Activated naive CD8-positive, alpha-beta T cell treated with anti-CD3 and anti-CD28 coated beads, Interleukin-2, amount 50 U/mL, for 24 hours (primary cell): ENCODE results near the gene RHCE.
"Not testable (repeated sequence)": the region's sequence is repeated elsewhere in the genome, so short reads cannot be mapped to it uniquely, and the experiment has no call there.

Experiments used
- ATAC-seq: fragments of 150-1000 bp; cut with Tn5 transposase; one replicate; pipeline ENCODE4 v1.10.0; 2021
- DNase-seq: peaks from one replicate; pipeline ENCODE4 v3.0.0; 2021
- H3K27ac Mint-ChIP-seq: one replicate; pipeline ENCODE4 v1.8.0; 2021; ENCODE audit warnings: mild to moderate bottlenecking, mixed read lengths
- H3K27me3 Mint-ChIP-seq: one replicate; pipeline ENCODE4 v1.8.0; 2021; ENCODE audit warnings: mixed read lengths
- H3K36me3 Mint-ChIP-seq: one replicate; pipeline ENCODE4 v1.8.0; 2021; ENCODE audit warnings: low read depth, mixed read lengths
- H3K4me1 Mint-ChIP-seq: one replicate; pipeline ENCODE4 v1.8.0; 2021; ENCODE audit warnings: mixed read lengths
- H3K4me3 Mint-ChIP-seq: one replicate; pipeline ENCODE4 v1.8.0; 2021; ENCODE audit warnings: mild to moderate bottlenecking, moderate library complexity, mixed read lengths
- H3K9me3 Mint-ChIP-seq: one replicate; pipeline ENCODE4 v1.8.0; 2021; ENCODE audit warnings: mixed read lengths

Gene RHCE

DNA sequence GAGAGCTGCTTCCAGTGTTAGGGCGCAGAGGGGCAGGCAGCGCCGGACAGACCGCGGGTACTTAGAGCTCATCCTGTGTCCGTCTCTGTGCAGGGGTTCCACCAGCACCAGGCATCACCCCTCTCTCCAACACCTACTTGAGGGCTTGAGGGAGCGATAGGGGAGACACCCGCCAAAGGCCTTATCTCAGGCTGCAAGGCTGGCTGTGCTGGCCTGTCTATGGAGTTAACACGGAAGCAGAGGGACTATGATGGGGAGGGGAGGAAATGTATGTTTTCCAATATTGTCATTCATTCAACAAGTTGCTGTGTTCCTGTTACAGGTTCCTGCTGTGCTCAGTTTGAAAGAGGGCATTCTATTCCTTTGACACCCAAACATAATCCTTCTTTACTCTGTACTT, at the start of gene RHCE:
TSS of gene RHCE (minus strand) at position 111 of the 400 bp plus-strand sequence. CDS start at position 72, 39 bp downstream.
- not testable (repeated sequence) for ATAC-seq, H3K27ac Mint-ChIP-seq, H3K36me3 Mint-ChIP-seq, H3K4me3 Mint-ChIP-seq, H3K27me3 Mint-ChIP-seq, DNase-seq, H3K9me3 Mint-ChIP-seq, H3K4me1 Mint-ChIP-seq

- H3K36me3 Mint-ChIP-seq: peaks cover 11% of the 10 kb centered on the region
- no peak overlapping the region for H3K4me3 Mint-ChIP-seq
- ATAC-seq (peak; percentile 72), DNase-seq (no peak)
- peaks cover 57% of the 10 kb centered on the region for H3K4me1 Mint-ChIP-seq
- no peaks in the 10 kb centered on the region for H3K9me3 Mint-ChIP-seq
- H3K27me3 Mint-ChIP-seq: no peaks in the 10 kb centered on the region
- H3K27ac Mint-ChIP-seq: no peak overlapping the region
Measured at GRCh38 chr1:25469177-25469576, 48.6 kb upstream of the RHCE start.

DNA sequence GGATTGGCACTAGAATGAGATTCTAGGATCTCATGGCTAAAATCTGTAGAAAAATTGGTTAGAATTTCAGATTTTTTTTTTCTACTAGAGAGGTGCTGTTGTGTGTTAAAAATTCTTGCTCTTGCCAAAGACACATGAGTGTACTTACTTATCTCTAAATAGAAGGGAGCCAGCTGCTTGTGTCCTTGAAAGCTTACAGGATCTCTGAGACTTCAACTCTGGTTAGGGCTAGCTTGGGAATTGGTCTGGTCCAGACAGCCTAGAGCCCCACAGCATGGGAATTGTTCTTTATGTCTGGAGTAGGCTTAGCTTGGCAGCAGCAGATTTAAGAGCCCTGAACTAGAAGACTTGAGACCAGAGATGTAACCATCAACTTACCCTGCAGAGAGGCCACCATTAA, 47.4 kb upstream of the RHCE start:
- H3K4me3 Mint-ChIP-seq: no peak overlapping the region

DNA sequence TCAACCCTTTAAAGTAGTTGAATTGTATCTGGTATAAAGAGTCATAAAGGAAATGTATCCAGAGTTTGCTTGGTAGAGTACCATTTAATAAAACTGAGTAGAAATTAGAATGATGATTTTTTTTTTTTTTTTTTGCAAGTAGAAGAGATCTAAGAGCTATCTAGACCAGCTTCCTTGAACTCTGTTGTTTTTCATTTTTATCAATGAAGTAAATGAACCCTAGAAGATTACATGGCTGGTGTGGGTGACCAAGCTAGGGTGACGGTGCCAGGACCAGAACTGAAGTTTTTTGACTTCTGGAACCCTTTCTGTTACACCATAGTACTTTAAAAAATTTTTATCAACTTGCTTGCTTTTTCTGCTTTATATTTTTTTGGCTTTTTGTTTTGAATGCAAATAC, 47.0 kb upstream of the RHCE start:
- H3K27ac Mint-ChIP-seq: peak overlapping the region; percentile 55
- DNase-seq (no peak), ATAC-seq (no peak)
- H3K4me1 Mint-ChIP-seq: peaks cover 42% of the 10 kb centered on the region
- peak overlapping the region; percentile 4 for H3K4me3 Mint-ChIP-seq
- H3K27me3 Mint-ChIP-seq: no peaks in the 10 kb centered on the region
- peaks cover 14% of the 10 kb centered on the region for H3K36me3 Mint-ChIP-seq
- H3K9me3 Mint-ChIP-seq: no peaks in the 10 kb centered on the region

More for the DNA sequence above, 47.4 kb upstream of the RHCE start:
- DNase-seq (no peak), ATAC-seq (no peak)
- Mint-ChIP-seq H3K27ac (peak overlapping the region; percentile 55), H3K4me1 (peaks cover 46% of the 10 kb centered on the region), H3K9me3 (no peaks in the 10 kb centered on the region), H3K36me3 (peaks cover 14% of the 10 kb centered on the region), H3K27me3 (no peaks in the 10 kb centered on the region)

GRCh38 chr1:25467193-25467592, 46.6 kb upstream of the RHCE start:
- Mint-ChIP-seq H3K27ac (no peak overlapping the region), H3K4me3 (peak overlapping the region; percentile 4), H3K27me3 (no peaks in the 10 kb centered on the region), H3K9me3 (no peaks in the 10 kb centered on the region), H3K36me3 (peaks cover 14% of the 10 kb centered on the region), H3K4me1 (peaks cover 37% of the 10 kb centered on the region)
- ATAC-seq (no peak), DNase-seq (no peak)

DNA sequence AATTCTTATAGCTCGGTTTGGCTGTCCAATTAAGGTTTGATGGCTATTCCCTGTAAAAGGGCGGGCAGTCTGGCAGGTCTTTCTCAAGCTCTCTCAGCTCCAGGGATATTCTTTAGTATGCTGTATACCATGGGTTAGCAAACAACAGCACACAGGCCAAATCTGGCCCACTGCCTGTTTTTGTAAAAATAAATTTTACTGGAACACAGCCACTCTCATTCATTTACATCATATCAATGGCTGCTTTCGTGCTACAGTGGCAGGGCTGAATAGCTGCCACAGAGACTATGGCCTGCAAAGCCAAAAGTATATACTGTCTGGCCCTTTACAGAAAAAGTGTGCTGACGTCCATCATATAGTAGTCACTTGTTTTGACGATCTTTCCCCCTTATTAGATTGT, 42.1 kb upstream of the RHCE start:
- Mint-ChIP-seq H3K4me3 (no peak overlapping the region), H3K4me1 (peaks cover 12% of the 10 kb centered on the region), H3K27me3 (no peaks in the 10 kb centered on the region), H3K36me3 (peaks cover 35% of the 10 kb centered on the region), H3K27ac (no peak overlapping the region), H3K9me3 (no peaks in the 10 kb centered on the region)
- no peak for DNase-seq
- ATAC-seq: no peak

DNA sequence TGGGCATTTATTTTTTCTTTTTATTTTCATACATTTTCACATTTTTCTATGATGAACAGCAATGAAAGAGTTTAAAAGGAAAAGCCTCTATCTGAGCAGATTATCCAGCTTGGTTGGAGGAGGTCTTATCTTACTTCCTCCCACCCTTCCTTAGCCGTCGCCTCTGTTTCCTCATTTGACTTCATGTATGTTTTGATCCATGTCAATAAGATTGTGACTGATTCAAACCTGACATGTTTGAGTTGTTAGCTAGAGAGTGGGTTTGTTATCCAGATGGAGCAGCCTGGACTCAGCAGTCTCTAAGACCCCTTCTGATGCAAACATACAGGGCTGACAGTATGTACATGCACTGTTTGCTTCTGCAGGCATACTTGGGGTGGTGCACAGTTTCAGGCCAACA, 41.2 kb upstream of the RHCE start:
- Mint-ChIP-seq H3K27ac (no peak overlapping the region), H3K36me3 (peaks cover 36% of the 10 kb centered on the region), H3K9me3 (no peaks in the 10 kb centered on the region), H3K4me3 (no peak overlapping the region), H3K4me1 (peaks cover 3% of the 10 kb centered on the region), H3K27me3 (no peaks in the 10 kb centered on the region)
- ATAC-seq (no peak), DNase-seq (no peak)

GRCh38 chr1:25460816-25461215, 40.2 kb upstream of the RHCE start:
- H3K4me1 Mint-ChIP-seq, DNase-seq, H3K27me3 Mint-ChIP-seq, H3K27ac Mint-ChIP-seq, H3K4me3 Mint-ChIP-seq, ATAC-seq, H3K9me3 Mint-ChIP-seq: not testable (repeated sequence)
- H3K36me3 Mint-ChIP-seq: peaks cover 42% of the 10 kb centered on the region

GRCh38 chr1:25460020-25460419, 39.4 kb upstream of the RHCE start:
- Mint-ChIP-seq H3K27ac (no peak overlapping the region), H3K36me3 (peaks cover 41% of the 10 kb centered on the region), H3K4me1 (peaks cover 4% of the 10 kb centered on the region), H3K27me3 (no peaks in the 10 kb centered on the region), H3K4me3 (no peak overlapping the region), H3K9me3 (no peaks in the 10 kb centered on the region)
- no peak for ATAC-seq
- no peak for DNase-seq

DNA sequence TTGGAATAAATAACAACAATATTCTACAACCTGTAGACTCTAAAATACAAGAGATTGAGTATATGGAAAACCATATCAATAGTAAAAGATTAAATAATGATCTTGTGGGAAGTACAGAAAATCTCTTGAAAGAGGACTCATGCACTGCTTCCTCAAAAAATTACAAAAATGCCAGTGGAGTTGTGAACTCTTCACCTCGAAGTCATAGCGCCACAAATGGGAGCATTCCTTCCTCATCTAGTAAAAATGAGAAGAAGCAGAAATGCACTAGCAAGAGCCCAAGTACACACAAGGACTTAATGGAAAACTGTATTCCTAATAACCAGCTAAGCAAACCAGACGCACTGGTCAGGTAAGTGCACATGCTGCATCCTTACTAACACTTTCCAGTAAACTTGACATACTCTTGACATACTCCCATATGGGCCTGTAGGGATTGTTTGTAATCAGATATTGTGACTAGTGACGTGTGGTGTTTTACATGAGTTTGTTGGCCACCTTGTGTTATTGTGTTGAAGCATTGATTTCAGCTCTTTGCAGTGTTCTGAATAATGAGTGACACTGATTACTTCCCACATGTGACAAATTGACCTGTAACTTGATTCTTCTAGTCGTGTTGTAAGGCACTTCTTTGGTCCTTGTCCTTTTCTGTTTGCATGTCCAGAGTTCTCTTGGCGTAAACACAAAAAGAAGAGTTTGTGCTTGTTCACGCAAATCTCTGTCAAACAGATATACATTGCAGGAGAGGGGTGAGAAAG, 38.1 kb upstream of the RHCE start:
- H3K4me3 Mint-ChIP-seq: no peak overlapping the region
- H3K27ac Mint-ChIP-seq: no peak overlapping the region
- ATAC-seq (no peak), DNase-seq (no peak)
- H3K27me3 Mint-ChIP-seq: no peaks in the 10 kb centered on the region
- H3K36me3 Mint-ChIP-seq: peaks cover 44% of the 10 kb centered on the region
- no peaks in the 10 kb centered on the region for H3K9me3 Mint-ChIP-seq
- H3K4me1 Mint-ChIP-seq: peaks cover 4% of the 10 kb centered on the region

- no peak for DNase-seq
- H3K9me3 Mint-ChIP-seq: no peaks in the 10 kb centered on the region
- H3K27me3 Mint-ChIP-seq: no peaks in the 10 kb centered on the region
- peaks cover 44% of the 10 kb centered on the region for H3K36me3 Mint-ChIP-seq
- H3K27ac Mint-ChIP-seq: no peak overlapping the region
- H3K4me1 Mint-ChIP-seq: peaks cover 9% of the 10 kb centered on the region
- no peak overlapping the region for H3K4me3 Mint-ChIP-seq
- no peak for ATAC-seq
Measured at GRCh38 chr1:25456502-25456901, 35.9 kb upstream of the RHCE start.

DNA sequence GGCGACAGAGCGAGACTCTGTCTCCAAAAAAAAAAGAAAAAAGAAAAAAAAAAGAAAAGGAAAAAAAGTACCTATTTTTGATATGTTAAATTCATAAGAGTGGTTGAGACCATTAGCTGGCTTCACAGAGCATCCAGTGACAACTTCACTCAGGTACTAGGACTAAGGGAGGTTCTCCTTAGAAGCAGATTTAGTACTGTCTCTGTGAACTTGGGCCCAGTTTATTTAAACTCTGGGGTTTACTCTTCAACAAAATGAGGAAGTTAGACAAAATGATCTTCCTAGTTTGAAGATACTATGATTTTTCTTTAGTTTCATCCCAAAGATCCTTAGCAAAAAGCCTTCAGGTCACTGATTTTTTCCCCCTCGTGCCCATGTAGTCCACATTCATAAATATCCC, 31.3 kb upstream of the RHCE start:
- Mint-ChIP-seq H3K27ac (no peak overlapping the region), H3K36me3 (peaks cover 28% of the 10 kb centered on the region), H3K27me3 (no peaks in the 10 kb centered on the region), H3K4me3 (no peak overlapping the region), H3K4me1 (peaks cover 18% of the 10 kb centered on the region), H3K9me3 (no peaks in the 10 kb centered on the region)
- DNase-seq (no peak), ATAC-seq (no peak)

DNA sequence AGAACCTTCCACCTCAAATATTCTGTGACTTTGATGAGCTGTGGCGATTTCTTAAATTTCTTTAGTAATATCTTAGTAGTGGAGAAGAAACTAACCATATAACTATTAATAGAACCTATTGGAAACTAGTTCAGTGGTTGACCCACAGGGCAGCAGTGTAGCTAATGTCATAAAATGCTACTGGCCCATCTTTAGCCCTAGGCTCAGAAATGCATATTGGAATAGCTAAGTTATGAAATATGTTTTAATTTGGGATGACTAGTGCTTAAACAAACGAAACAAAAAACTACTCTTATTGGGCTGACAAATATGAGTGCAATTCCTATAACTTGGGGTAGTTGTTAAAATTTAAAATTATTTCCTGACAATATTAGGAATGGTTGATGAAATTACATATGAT, 30.3 kb upstream of the RHCE start:
- no peak overlapping the region for H3K27ac Mint-ChIP-seq
- DNase-seq (no peak), ATAC-seq (no peak)
- H3K9me3 Mint-ChIP-seq: no peaks in the 10 kb centered on the region
- H3K27me3 Mint-ChIP-seq: no peaks in the 10 kb centered on the region
- peaks cover 24% of the 10 kb centered on the region for H3K36me3 Mint-ChIP-seq
- H3K4me1 Mint-ChIP-seq: peaks cover 22% of the 10 kb centered on the region
- H3K4me3 Mint-ChIP-seq: no peak overlapping the region

DNA sequence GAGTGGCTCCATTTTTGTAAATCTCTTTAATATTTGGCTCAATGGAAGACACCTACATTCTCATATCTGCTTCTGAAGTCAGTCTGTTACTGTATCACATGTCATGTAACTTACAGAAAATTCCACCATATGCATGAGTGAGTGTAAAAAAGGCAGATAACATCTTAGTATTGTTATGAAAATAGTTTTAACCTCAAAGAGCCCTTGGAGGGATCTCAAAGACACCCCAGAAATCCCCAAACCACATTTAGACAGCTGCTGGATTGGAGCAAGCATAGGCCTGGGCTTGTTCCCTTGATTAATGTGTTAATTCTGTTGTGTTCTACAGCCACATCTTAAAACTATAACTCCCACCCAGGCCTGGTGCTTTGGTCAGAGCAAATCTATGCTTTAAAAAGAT, 26.9 kb upstream of the RHCE start:
- ATAC-seq (peak; percentile 83), DNase-seq (no peak)
- Mint-ChIP-seq H3K36me3 (peaks cover 13% of the 10 kb centered on the region), H3K27ac (peak overlapping the region; percentile 7), H3K4me3 (no peak overlapping the region), H3K4me1 (peaks cover 36% of the 10 kb centered on the region), H3K27me3 (no peaks in the 10 kb centered on the region), H3K9me3 (no peaks in the 10 kb centered on the region)

GRCh38 chr1:25445993-25446538, 25.4 kb upstream of the RHCE start:
- ATAC-seq: no peak

More at GRCh38 chr1:25445993-25446538, 25.4 kb upstream of the RHCE start:
- no peak for DNase-seq
- Mint-ChIP-seq H3K9me3 (no peaks in the 10 kb centered on the region), H3K27ac (no peak overlapping the region), H3K4me3 (no peak overlapping the region), H3K27me3 (no peaks in the 10 kb centered on the region), H3K4me1 (peaks cover 42% of the 10 kb centered on the region), H3K36me3 (peaks cover 13% of the 10 kb centered on the region)
